Smooth muscle cell (in vitro differentiated cells): ENCODE results near the gene ALG9. TPM values are rescaled to one million over a fixed set of nuclear protein-coding genes. Genes with fewer than 3 reads are reported as not detected.

Experiments used
- DNase-seq: peaks from one replicate; lab custom pipeline; 2025; ENCODE audit not compliant: unreplicated experiment; lab: John Stamatoyannopoulos, UW
- H2AFZ ChIP-seq: fragments of 200-600 bp; sonication (generic); 2 replicates; pipeline ENCODE4 v1.6.0; 2016; ENCODE audit warnings: antibody characterized with exemption, low read depth, mild to moderate bottlenecking
- H3F3A ChIP-seq: fragments of 200-600 bp; sonication (generic); 2 replicates; pipeline ENCODE4 v1.6.0; 2017; ENCODE audit warnings: antibody characterized with exemption, low read depth
- H3K27ac ChIP-seq: fragments of 200-600 bp; sonication (generic); 2 replicates; pipeline ENCODE4 v1.5.1; 2016; ENCODE audit warnings: low read depth, mild to moderate bottlenecking
- H3K27me3 ChIP-seq: fragments of 200-600 bp; sonication (generic); 2 replicates; pipeline ENCODE4 v1.6.1; 2016; ENCODE audit warnings: low read depth, mild to moderate bottlenecking
- H3K36me3 ChIP-seq: fragments of 200-600 bp; sonication (generic); 2 replicates; pipeline ENCODE4 v1.5.1; 2016; ENCODE audit warnings: low read depth
- H3K4me1 ChIP-seq: fragments of 200-600 bp; sonication (generic); 2 replicates; pipeline ENCODE4 v1.5.1; 2016; ENCODE audit warnings: low read depth
- H3K4me2 ChIP-seq: fragments of 200-600 bp; sonication (generic); 2 replicates; pipeline ENCODE4 v1.6.0; 2016; ENCODE audit warnings: mild to moderate bottlenecking
- H3K4me3 ChIP-seq: fragments of 200-600 bp; sonication (generic); 2 replicates; pipeline ENCODE4 v1.5.1; 2016; ENCODE audit warnings: mild to moderate bottlenecking
- H3K79me2 ChIP-seq: fragments of 200-600 bp; sonication (generic); 2 replicates; pipeline ENCODE4 v1.6.0; 2016; ENCODE audit warnings: low read depth, mild to moderate bottlenecking
- H3K9ac ChIP-seq: fragments of 200-600 bp; sonication (generic); 2 replicates; pipeline ENCODE4 v1.6.0; 2016; ENCODE audit warnings: low read depth
- H3K9me3 ChIP-seq: fragments of 200-600 bp; sonication (generic); replicated peaks from 2 replicates; pipeline ENCODE4 v1.5.1; 2016; ENCODE audit warnings: low read depth
- H4K20me1 ChIP-seq: fragments of 200-600 bp; sonication (generic); 2 replicates; pipeline ENCODE4 v1.6.0; 2016; ENCODE audit warnings: low read depth
- WGBS: methylation state at CpG from one replicate; pipeline ENCODE4 v1.1.7; 2016; ENCODE audit warnings: low lambda C conversion rate; 5-methylcytosine and 5-hydroxymethylcytosine counted together
- polyA plus RNA-seq: library from polyadenylated mRNA; unstranded; fragments of >200 nt; fragmentation: Nextera tagmentation; extraction: Ambion mirVana; gene quantifications from 2 replicates; pipeline ENCODE4 v1.2.1, GENCODE V29; 2016
- total RNA-seq: library from RNA; depleted of rRNA; stranded (reverse); fragments of >200 nt; gene quantifications from 2 replicates; pipeline ENCODE4 v1.2.3, GENCODE V29; 2014
- TF ChIP-seq, protein P1 (sequence below): fragments of 200-600 bp; sonication (generic); IDR thresholded peaks from 2 replicates; pipeline ENCODE4 v1.5.1; 2017; ENCODE audit warnings: borderline replicate concordance, mild to moderate bottlenecking, antibody characterized with exemption; ENCODE audit not compliant: insufficient read depth, poor library complexity, severe bottlenecking

ALG9 gene
- total and polyA plus RNA-seq, 2 experiments from 2014 or later: 70.5 to 116 TPM

DNA sequence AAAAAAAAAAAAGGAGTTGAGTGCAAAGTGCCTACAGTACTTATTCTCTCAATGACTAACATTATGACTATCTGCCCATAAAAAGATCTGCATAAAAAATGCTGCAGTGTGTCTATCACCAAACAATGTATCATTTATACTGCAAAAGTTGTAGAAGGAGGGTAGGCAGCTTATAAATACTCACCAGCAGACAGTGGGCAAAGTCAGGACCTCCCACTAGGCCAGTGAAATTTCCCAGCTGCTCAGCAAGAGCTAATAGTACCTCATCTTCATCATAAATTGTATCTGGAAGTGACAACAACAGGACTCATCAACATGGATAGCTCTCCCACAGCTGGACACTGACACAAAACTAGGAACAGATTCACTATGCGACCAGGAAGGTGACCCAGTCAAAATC lies 106.8 kb downstream of the ALG9 start:
- H4K20me1 ChIP-seq: no peaks in the 10 kb centered on the region
- H3K79me2 ChIP-seq: peaks cover 23% of the 10 kb centered on the region
- DNase-seq: no peak
- peak overlapping the region; percentile 84 for H3K4me3 ChIP-seq
- H3K36me3 ChIP-seq: peaks cover 9% of the 10 kb centered on the region
- no peak overlapping the region for H2AFZ ChIP-seq
- H3K4me2 ChIP-seq: peak overlapping the region; percentile 92
- peaks cover 16% of the 10 kb centered on the region for H3K4me1 ChIP-seq
- no peaks in the 10 kb centered on the region for H3F3A ChIP-seq
- H3K27ac ChIP-seq: no peak overlapping the region
- H3K9me3 ChIP-seq: no peaks in the 10 kb centered on the region
- TF ChIP-seq, protein P1, sequence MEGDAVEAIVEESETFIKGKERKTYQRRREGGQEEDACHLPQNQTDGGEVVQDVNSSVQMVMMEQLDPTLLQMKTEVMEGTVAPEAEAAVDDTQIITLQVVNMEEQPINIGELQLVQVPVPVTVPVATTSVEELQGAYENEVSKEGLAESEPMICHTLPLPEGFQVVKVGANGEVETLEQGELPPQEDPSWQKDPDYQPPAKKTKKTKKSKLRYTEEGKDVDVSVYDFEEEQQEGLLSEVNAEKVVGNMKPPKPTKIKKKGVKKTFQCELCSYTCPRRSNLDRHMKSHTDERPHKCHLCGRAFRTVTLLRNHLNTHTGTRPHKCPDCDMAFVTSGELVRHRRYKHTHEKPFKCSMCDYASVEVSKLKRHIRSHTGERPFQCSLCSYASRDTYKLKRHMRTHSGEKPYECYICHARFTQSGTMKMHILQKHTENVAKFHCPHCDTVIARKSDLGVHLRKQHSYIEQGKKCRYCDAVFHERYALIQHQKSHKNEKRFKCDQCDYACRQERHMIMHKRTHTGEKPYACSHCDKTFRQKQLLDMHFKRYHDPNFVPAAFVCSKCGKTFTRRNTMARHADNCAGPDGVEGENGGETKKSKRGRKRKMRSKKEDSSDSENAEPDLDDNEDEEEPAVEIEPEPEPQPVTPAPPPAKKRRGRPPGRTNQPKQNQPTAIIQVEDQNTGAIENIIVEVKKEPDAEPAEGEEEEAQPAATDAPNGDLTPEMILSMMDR: no peak
- H3K27me3 ChIP-seq: no peaks in the 10 kb centered on the region
- peak overlapping the region; percentile 70 for H3K9ac ChIP-seq
- WGBS: 75% methylated on average over 1 of the region's 1 CpG

DNA sequence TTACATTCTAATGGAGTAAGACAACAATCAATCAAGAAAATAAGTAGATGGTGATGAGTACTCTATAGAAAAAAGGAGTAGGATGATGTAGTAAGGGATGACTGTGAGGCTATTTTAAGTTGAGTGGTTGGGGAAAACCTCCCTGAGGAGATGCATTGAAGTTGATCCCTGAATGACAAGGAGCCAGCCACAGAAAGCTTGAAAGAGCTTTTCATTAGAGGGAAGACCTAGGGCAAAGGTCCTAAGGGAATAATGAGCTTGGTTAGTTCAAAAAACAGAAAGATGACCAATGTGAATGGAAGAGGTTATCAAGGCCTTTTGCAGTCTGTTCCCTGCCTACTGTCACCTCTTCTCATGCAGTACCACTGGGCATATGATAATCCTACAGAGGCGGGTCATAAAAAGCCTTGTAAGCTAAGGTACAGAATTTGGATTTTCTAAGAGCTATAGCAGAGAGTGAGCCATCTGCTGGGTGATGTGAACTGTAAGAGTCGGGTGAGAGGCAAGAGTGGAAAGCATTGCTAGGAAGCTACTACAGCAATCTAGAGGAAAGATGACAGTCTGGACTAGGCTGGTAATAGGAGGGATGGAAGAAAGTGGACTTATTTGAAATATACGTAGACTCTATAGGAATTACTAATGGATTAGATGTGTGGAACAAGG lies 108.3 kb downstream of the ALG9 start:
- no peak overlapping the region for H3K9ac ChIP-seq

DNA sequence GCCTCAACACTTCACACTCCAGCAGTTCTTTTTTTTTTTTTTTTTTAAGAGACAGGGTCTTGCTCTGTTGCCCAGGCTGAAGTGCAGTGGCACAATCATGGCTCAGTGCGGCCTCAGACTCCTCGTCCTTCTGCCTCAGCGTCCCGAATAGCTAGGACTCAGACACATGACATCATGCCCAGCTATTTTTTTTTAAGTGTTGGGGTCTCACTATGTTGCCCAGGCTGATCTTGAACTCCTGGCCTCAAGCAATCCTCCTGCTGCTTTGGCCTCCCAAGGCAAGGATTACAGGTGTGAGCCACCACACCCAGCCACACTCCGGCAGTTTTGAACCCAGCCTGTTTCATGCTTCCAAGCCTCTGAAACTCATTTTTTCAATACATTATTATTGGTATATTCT lies 108.9 kb downstream of the ALG9 start:
- H3K4me2 ChIP-seq: no peak overlapping the region
- no peaks in the 10 kb centered on the region for H4K20me1 ChIP-seq
- WGBS: over 99% methylated on average over 5 of the region's 5 CpGs
- no peak for DNase-seq
- H3K9me3 ChIP-seq: no peaks in the 10 kb centered on the region
- peaks cover 17% of the 10 kb centered on the region for H3K36me3 ChIP-seq
- no peak overlapping the region for H2AFZ ChIP-seq
- no peak overlapping the region for H3K4me3 ChIP-seq
- H3K4me1 ChIP-seq: peaks cover 16% of the 10 kb centered on the region
- TF ChIP-seq, protein P1: no peak
- no peaks in the 10 kb centered on the region for H3F3A ChIP-seq
- H3K79me2 ChIP-seq: peaks cover 23% of the 10 kb centered on the region
- H3K27me3 ChIP-seq: no peaks in the 10 kb centered on the region
- no peak overlapping the region for H3K9ac ChIP-seq
- no peak overlapping the region for H3K27ac ChIP-seq

More for the DNA sequence above, 108.3 kb downstream of the ALG9 start:
- no peak overlapping the region for H3K4me2 ChIP-seq
- peaks cover 16% of the 10 kb centered on the region for H3K4me1 ChIP-seq
- H4K20me1 ChIP-seq: no peaks in the 10 kb centered on the region
- H3K27ac ChIP-seq: no peak overlapping the region
- TF ChIP-seq, protein P1: no peak
- no peak overlapping the region for H2AFZ ChIP-seq
- no peaks in the 10 kb centered on the region for H3K27me3 ChIP-seq
- H3K4me3 ChIP-seq: no peak overlapping the region
- 95% methylated on average over 3 of the region's 3 CpGs for WGBS
- peaks cover 14% of the 10 kb centered on the region for H3K36me3 ChIP-seq
- no peaks in the 10 kb centered on the region for H3K9me3 ChIP-seq
- H3F3A ChIP-seq: no peaks in the 10 kb centered on the region
- H3K79me2 ChIP-seq: peaks cover 23% of the 10 kb centered on the region
- no peak for DNase-seq

DNA sequence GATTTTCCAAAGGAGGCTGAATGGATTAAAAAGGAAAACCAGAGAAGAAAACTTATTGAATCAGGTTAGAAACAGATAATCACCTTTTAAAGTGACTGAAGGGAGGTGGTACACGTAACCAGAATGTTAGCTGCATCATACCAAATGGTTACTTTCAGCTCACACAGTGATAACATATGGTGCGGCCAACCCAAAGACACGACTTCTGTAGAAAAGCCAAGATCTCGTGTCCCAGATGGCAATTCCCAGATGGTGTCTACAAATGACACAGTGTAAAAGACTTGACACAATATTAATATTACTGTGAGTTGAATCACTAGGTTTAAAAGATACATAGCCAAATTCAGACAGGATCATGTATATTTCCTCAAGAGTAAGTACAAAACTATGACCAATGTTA lies 110.3 kb downstream of the ALG9 start:
- H3K9ac ChIP-seq: no peak overlapping the region
- no peak overlapping the region for H2AFZ ChIP-seq
- H3F3A ChIP-seq: no peaks in the 10 kb centered on the region
- H3K4me1 ChIP-seq: peaks cover 10% of the 10 kb centered on the region
- TF ChIP-seq, protein P1: no peak
- no peak overlapping the region for H3K4me2 ChIP-seq
- no peak overlapping the region for H3K27ac ChIP-seq
- H3K9me3 ChIP-seq: no peaks in the 10 kb centered on the region
- H3K79me2 ChIP-seq: peaks cover 22% of the 10 kb centered on the region
- no peaks in the 10 kb centered on the region for H3K27me3 ChIP-seq
- H3K36me3 ChIP-seq: peaks cover 17% of the 10 kb centered on the region
- WGBS: 97% methylated on average over 4 of the region's 4 CpGs
- H4K20me1 ChIP-seq: no peaks in the 10 kb centered on the region
- no peak overlapping the region for H3K4me3 ChIP-seq
- DNase-seq: no peak
